Amygdala (tissue), 56 donors: ENCODE results near the gene NAPA.

Source experiments
- DNase-seq, 56 donors: peaks; one replicate each; lab custom pipeline; 2025; lab: John Stamatoyannopoulos, UW

Gene NAPA

GRCh38 chr19:47503826-47504150 lies 11.1 kb downstream of the NAPA start:
- DNase-seq, result no peak

DNA sequence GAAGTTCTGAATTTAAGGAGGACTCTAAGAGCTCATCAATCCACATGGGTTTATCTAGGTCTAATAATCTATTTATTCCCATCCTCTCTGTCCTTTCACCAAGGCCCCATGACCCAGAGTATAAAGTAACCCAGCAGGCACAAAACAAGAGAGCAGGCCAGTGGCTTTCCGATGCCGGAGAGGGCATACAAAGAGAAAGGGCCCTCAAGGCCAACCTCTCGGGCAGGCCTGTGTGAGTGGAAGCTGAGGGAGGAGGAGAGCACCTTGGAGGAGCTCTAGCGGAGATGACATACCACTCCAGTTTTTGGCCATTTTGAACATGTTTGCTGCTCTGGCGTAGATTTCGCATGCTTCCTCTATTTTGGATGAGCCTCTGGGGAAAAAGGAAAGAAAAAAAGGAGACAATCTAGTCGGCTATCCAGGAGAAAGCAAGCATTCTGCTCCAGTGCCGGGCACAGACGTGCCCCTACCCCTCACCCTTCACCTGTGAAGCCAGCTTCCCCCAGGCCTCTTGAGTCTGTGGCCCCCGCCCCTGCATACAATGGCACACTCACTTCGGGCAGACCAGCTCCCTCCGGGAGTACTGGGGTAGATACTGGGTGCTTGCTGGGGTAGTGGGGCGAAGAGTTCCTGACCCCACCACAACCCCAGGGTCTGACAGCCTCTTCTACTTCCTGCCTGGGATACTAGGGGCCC lies 11.6 kb downstream of the NAPA start:
- no peak for DNase-seq

DNA sequence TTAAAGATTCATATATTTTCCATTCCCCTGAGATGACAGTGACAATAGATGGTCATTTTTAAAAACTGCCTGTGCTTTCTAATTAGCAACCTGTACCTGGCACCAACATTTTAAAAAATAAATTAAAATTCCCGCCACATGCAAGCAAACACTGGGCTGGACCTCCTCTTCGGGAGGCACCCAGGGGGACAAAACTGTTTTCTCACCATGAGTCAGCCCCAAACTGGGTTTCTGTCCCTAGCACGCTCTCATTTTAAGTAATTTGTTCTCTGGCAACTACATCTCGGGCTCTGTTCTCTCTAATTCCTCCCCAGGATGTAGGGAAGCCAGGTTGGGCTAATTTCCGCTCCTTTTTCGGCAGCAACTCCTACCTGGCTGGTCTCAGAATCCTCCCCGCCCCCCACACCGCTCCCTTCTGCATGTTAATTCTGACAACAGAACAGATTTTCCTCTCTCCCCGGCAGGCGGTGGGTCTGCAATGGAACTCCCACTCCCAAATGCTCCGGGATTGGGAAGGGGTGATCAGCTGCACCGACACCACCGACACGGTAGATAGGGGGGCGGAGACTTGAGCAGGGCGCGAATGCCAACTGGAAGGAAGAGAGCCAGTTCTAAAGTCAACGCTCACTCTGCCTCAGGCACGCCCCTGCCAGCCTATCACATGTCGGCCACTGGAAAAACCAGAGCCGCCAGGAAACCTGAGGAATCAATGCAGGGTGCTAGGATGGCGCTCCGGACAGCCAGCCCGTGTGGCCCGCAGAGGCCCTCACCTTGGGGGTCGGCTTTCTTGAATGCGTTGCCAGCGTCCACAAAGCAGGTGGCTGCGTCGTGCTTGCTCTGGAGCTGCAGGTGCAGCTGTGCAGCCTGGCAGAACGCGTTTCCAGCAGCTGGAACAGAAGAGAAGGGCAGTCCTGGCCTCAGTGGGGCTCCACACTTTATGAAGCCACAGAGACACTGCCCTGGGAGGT lies 14.7 kb downstream of the NAPA start:
- DNase-seq, result peak in 1 of 56 donors; percentile 25

GRCh38 chr19:47499371-47499770 lies 15.5 kb downstream of the NAPA start:
- no peak for DNase-seq

- no peak for DNase-seq
Observed at GRCh38 chr19:47498561-47498960, 16.3 kb downstream of the NAPA start.

GRCh38 chr19:47497821-47498520 lies 16.9 kb downstream of the NAPA start:
- DNase-seq, result no peak

GRCh38 chr19:47497050-47497766 lies 17.7 kb downstream of the NAPA start:
- DNase-seq, result peak in 12 of 56 donors; percentile 9 to 54 (median 37)

GRCh38 chr19:47495478-47496372 lies 19.1 kb downstream of the NAPA start:
- peak in 21 of 56 donors; percentile 13 to 65 (median 48) for DNase-seq

GRCh38 chr19:47494729-47495128 lies 20.1 kb downstream of the NAPA start:
- no peak for DNase-seq

GRCh38 chr19:47494211-47494547 lies 20.7 kb downstream of the NAPA start:
- no peak for DNase-seq

DNA sequence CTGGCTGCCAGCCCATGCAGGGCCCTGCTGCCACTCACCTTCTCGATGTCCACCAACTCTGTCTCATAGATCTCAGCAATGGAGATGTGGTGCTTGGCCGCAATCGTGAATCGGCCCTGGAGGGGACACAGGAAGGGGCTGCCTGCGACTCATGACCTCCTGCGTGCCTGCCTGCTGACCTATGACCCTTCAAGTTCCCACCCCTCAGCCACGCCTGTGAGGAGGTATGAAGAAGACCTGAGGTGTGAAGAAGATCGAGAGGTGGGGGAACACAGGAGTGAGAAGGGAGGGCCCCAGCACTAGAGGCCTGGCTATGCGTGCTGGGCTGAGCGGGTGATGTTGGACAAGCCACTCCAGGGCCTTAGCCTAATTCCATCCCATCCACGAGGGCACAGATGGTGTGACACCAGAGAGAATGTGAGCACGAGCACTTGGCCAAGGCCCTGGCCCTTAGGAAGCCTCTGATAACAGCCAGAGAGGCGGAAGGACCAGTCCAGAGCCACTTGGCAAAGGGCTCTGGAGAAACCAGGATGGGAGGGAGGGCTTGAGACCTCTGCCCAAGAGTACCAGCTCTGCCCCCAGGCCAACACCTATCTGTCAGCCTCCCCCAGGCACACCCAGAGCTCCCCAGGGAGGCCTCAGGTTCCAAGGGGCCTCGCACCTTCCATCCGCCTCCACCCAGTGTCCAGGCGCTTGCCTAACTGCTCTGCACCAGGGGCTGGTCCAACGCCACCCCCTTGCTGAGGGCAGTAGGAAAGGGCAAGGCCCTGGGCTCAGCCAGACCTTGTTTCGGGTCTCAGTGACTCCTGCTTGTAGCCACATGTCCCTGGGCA lies 21.3 kb downstream of the NAPA start:
- no peak for DNase-seq

DNA sequence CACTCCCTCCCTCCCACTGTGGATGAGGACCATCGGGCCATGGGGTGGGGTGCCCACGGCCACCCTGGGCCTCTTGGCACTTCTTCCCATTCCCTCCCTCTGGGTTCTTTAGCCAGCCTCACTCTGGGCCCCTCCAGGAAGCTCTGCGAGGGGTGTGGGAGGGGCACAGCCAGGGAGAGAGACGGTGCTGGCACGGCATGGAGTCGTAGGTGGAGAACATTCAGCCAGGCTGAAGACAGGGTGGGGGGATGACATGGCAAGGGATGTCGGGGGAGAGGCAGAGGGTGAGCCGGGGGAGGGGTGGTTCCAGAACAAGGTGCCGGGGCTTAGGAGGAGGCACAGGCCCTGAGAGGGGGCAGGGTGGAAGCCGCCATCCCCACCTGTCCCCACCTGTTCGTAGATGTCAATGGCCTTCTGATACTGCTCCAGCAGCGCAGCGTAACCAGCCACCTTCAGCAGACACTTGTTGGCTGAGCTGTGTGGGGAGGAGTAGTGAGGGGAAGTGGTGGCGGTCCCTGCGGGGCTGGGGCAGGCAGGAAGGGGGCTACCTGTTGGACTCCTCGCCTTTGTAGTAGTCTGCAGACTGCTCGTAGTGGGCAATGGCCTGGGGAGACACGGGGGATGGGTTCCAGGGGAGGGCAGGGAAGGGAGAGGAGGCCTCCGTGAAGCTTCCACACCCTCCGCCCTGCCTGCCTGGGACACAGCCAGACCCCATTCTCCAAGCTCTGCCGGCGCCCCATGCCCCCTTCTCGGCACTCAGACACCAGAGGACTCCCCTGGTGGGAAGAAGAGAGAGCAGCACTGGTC lies 22.1 kb downstream of the NAPA start:
- peak in 1 of 56 donors; percentile 46 for DNase-seq

DNA sequence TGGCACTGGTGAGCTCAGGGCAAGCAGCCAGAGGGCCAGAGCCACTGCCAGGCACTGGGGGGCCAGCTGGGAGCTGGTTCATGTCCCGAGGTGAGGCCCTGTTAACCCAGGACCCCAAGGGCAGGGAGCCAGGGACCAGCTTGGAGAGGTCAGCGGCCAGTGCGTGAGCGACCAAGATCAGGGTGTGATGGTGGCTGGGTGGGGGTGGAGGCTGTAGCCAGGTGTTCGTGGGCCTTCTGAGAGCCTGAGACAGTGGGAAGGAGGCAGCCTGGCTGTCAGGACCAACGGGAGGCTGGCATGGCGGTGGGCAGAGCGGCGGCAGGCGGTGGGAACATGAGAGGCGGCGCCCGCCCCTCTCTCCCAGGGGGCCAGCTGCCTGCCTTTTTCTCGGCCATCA lies 22.7 kb downstream of the NAPA start:
- peak in 2 of 56 donors; percentile 23 to 28 for DNase-seq

DNA sequence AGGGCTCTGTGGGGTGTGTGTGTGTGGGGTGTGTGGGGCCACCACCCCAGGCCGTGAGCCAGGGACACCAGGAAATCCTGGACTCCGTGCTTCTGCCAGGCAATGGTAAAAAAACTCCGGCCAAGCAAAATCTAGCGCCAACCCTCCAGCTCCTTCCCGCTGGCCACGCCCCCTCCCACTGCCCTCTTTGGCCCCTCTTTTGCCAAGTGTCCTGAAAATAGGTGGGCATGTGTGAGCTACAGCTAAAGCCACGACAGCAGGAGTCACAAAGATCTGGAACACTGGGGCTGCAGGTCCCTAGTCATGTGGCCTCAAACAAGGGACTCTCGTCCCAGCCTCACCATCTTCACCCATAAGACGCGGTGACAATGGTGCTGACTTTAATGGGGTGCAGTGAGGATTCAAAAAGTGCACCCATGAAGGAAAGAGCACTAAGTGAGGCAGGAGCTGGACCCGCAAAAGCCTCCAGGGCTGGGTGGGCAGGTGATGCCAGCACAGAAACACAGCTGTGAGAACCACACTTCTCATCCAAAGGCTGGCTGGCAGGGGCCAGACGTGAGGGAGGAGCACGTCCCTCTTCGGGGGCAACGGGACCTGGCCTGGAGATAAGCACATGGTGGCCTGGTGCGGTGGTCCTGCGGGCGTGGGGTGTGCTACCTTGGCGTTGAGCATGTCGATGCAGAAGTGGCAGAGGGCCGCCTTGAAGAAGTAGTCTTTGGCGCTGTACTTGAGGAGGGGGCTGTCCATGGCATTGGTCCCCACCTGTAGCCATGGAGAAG lies 23.3 kb downstream of the NAPA start:
- no peak for DNase-seq

- DNase-seq, result no peak
Observed at GRCh38 chr19:47490847-47491246, 24.0 kb downstream of the NAPA start.

DNA sequence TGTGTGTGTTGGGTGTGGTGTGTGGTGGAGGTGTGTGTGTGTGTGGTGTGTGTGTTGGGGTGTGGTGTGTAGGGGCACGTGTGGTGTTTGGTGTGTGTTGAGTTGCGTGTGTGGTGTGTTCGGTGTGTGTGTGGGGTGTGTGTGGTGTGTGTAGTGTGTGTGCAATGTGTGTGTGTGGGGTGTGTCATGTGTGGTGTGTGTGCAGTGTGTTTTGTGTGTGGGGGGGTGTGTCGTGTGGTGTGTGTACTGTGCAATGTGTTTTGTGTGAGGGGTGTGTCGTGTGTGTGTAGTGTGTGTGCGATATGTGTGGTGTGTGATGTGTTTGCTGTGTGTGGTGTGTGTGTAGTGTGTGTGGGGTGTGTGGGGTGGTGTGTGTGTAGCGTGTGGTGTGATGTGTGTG lies 24.8 kb downstream of the NAPA start:
- no peak for DNase-seq
